Muscle layer of colon (tissue), 2 donors: ENCODE results near the gene TBL3.
"Not testable (repeated sequence)": the region's sequence is repeated elsewhere in the genome, so short reads cannot be mapped to it uniquely, and the experiment has no call there.

ENCODE experiments used
- H3K27ac ChIP-seq: one replicate; pipeline ENCODE4 v1.7.0; 2013; ENCODE audit warnings: low read depth, mild to moderate bottlenecking, low read length, moderate library complexity
- H3K27me3 ChIP-seq, 2 donors: one replicate each; pipeline ENCODE4 v1.7.0; 2013; ENCODE audit warnings: low read length in 2 of 2, mild to moderate bottlenecking in 2 of 2; ENCODE audit not compliant: insufficient read depth in 2 of 2, control insufficient read depth in 1 of 2
- H3K36me3 ChIP-seq: one replicate; pipeline ENCODE4 v1.7.0; 2013; ENCODE audit warnings: mild to moderate bottlenecking, low read length; ENCODE audit not compliant: insufficient read depth
- H3K4me1 ChIP-seq: one replicate; pipeline ENCODE4 v1.7.0; 2013; ENCODE audit warnings: mild to moderate bottlenecking, low read length; ENCODE audit not compliant: insufficient read depth
- H3K4me3 ChIP-seq, 2 donors: one replicate each; pipeline ENCODE4 v1.7.0; 2013; ENCODE audit warnings: low read length in 2 of 2, low read depth in 1 of 2, mild to moderate bottlenecking in 1 of 2, moderate library complexity in 1 of 2
- H3K9ac ChIP-seq: one replicate; pipeline ENCODE4 v1.7.0; 2013; ENCODE audit warnings: low read length
- H3K9me3 ChIP-seq: one replicate; pipeline ENCODE4 v1.7.0; 2013; ENCODE audit warnings: mild to moderate bottlenecking, low read length
- donor health status: abdominal sarcoma.
- donor health status: Adenocarcinoma of cecum.

The TBL3 gene

DNA sequence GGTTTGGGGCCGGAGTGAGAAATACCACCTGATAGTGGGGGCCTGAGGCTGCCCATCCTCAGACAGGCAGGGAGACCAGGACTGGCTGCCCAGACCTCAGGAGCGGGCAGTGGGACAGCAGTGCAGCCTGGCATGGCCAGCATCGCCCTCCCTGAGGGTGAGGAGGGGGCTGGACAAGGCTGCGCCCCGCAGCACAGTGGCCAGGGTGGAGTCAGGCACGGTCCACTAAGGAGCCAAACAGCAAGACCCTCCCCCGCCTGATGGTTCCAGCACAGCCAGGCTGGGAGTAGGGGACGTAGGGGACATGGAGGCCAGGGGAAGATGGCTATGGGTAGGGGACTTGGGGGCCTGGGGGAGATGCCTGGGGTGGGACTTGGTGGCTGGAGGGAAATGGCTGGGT lies 34.5 kb downstream of the TBL3 start:
- Histone ChIP-seq H3K36me3 (peaks cover 28% of the 10 kb centered on the region), H3K9me3 (no peaks in the 10 kb centered on the region), H3K27me3 (no peaks in the 10 kb centered on the region), H3K27ac (no peak overlapping the region), H3K9ac (no peak overlapping the region), H3K4me1 (peaks cover 46% of the 10 kb centered on the region), H3K4me3 (no peak overlapping the region)

DNA sequence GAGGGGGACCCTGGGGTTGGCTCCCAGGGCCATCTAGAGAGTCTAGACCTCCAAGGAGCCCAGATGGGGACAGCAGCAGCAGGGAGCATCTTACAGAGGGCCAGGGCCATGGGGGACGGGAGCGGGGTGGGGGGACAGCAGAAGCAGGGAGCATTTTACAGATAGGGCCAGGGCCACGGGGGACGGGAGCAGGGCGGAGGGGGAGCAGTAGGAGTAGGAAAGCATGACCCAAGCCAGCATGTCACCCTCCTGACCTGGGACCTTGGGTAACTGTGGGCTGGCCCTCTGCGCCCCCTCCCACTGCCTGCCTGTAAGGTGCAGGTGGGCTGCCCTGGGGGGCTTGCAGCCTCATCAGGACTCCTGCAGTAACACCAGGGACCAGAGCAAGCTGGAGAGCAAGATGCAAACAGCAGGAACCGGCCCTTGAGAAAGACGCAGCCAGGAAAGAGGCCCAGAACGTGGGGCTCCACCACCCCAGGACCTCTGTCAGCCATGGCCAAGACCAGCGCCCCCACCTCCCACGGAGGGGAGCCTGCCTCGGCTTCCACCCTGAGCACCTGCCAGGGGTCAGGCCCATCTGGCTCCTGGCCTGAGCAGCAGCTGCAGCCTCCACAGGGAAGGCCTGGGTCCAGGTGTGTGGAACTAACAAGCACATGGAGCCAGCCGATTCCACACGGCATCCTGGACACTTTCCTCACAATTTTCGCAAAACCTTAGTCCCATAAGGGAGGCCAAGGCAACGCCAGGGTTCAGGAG lies 35.4 kb downstream of the TBL3 start:
- Histone ChIP-seq H3K36me3 (peaks cover 19% of the 10 kb centered on the region), H3K9me3 (no peaks in the 10 kb centered on the region), H3K9ac (no peak overlapping the region), H3K27me3 (no peaks in the 10 kb centered on the region), H3K4me1 (peaks cover 46% of the 10 kb centered on the region), H3K27ac (no peak overlapping the region), H3K4me3 (peak overlapping the region in 1 of 2 donors; percentile 66)

DNA sequence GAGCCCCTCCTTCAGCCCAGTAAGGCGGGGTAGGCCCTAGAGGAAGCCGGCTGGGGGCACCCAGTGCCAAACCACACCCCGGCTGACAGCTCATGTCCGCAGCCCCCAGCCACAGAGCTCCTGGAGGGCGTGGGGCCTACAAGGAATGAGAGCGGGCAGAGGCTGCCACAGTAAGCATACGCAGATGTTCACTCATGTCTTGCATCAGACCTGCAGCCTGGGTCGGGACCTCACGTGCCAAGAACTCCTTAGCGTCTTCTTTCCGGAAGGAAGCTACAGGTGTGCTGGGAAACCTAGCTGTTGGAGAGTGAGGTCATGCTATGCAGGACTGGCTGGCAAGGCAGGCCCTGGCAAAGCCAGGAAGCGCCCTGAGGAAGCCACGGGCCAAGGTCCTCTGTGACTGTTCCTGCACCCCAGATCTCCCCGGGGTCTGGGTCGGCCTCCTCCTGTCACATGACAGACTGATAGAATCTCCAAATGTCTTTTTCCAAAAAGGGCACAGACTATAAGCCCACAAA lies 36.2 kb downstream of the TBL3 start:
- no peak overlapping the region for H3K9ac ChIP-seq
- H3K4me3 ChIP-seq: peak overlapping the region in 1 of 2 donors; percentile 66
- H3K9me3 ChIP-seq: no peaks in the 10 kb centered on the region
- H3K4me1 ChIP-seq: peaks cover 46% of the 10 kb centered on the region
- no peak overlapping the region for H3K27ac ChIP-seq
- no peaks in the 10 kb centered on the region for H3K27me3 ChIP-seq
- peaks cover 11% of the 10 kb centered on the region for H3K36me3 ChIP-seq

DNA sequence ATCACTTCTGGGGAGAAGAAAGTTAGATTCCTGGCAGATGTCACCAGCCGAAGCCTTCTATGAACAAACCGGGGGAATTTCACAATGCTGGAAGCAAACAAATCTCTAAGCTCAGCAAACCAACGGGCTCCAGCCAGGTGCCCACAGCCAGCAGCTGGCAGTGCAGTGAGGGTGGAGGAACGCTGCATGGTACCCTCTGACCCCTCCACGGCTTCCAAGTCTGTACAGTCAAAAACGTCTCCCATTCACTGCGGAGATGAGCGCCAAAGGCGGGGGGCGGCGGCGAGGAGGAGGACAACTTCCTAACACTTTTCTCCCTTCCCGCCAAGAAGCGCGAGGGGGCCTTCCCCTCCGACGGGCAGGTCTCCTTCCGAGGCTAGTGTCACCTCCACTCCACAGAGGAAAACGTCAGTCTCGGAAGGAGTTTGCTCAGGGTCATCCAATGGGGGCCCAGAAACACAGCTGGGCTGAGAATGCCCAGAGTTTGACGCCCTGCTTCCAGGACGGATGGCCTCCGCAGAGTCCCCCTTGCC lies 36.8 kb downstream of the TBL3 start:
- no peaks in the 10 kb centered on the region for H3K27me3 ChIP-seq
- no peaks in the 10 kb centered on the region for H3K9me3 ChIP-seq
- peaks cover 46% of the 10 kb centered on the region for H3K4me1 ChIP-seq
- H3K4me3 ChIP-seq: peak overlapping the region; percentile 66 to 96
- peaks cover 5% of the 10 kb centered on the region for H3K36me3 ChIP-seq
- H3K27ac ChIP-seq: peak overlapping the region; percentile 86
- H3K9ac ChIP-seq: peak overlapping the region; percentile 54

DNA sequence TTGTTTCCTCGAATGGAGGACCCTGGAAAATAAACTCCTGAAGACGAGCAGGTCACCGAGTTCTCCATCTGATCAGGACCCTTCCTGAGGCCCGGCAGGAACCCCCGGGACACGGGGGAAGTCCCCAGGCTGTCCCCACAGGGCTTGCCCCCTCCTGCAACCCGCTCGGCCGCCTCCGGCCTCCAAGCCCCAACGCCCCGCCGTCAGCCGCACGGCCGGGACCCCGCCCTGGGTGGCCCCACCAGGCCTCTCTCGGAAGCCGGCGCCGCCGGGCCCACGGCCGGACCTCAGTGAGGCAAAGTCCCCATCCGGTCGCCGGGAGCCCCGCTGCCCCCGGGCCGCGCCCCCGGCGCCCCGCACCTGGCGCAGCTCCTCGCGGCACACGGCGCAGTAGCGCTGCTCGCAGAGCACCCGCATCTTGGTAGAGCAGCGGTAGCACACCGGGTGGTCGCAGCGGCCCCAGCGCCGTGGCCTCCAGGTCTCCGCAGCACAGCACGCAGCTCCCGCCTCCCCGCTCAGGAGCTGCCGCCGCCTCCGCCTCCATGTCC lies 37.4 kb downstream of the TBL3 start:
- peak overlapping the region; percentile 66 to 96 for H3K4me3 ChIP-seq
- H3K4me1 ChIP-seq: peaks cover 41% of the 10 kb centered on the region
- H3K9me3 ChIP-seq: no peaks in the 10 kb centered on the region
- H3K9ac ChIP-seq: peak overlapping the region; percentile 54
- H3K36me3 ChIP-seq: peaks cover 5% of the 10 kb centered on the region
- H3K27ac ChIP-seq: peak overlapping the region; percentile 86
- no peaks in the 10 kb centered on the region for H3K27me3 ChIP-seq

DNA sequence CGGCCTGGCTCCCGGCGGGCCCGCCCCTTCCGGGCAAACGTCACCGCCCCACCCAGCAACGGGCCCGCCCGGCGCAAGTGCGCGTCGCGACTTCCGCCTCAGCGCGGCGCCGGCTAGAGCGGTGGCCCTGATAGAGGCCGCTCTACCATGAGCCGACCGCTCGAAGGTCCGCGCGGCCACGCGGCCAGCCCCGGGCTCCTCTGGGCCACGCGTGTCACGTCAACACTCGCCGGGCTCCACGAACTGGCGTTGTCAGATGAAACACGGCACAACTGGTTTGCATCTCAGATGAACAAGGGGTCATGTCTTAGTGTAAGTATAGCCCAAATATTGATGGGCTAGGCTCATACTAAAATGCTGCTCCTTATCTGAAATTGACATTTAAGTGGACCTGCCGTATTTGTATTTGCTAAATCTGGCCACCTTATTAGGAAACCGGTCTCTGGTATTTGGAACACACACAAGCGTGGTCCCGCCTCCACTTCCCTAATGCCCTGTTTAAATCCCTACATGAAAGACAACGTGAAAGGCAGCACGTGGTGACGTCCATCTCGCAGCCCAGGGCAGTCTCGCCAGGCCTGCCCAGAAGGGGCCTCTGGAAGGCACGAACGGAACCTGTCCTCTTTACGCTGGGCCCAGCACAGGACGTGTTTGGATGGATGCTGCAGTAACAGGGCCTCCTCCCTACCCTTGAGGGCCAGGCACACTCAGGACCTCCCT lies 38.1 kb downstream of the TBL3 start, which contains the start of gene ZNF598:
ZNF598 (minus strand) TSS at position 31 of the 720 bp plus-strand sequence.
- Histone ChIP-seq H3K9ac (peak within 1 kb of the TSS; percentile 54), H3K36me3 (peaks cover 5% of the 10 kb centered on the region), H3K4me1 (peaks cover 36% of the 10 kb centered on the region), H3K9me3 (no peaks in the 10 kb centered on the region), H3K27me3 (no peaks in the 10 kb centered on the region), H3K4me3 (peak within 1 kb of the TSS; percentile 75 to 96), H3K27ac (peak within 1 kb of the TSS; percentile 86)

DNA sequence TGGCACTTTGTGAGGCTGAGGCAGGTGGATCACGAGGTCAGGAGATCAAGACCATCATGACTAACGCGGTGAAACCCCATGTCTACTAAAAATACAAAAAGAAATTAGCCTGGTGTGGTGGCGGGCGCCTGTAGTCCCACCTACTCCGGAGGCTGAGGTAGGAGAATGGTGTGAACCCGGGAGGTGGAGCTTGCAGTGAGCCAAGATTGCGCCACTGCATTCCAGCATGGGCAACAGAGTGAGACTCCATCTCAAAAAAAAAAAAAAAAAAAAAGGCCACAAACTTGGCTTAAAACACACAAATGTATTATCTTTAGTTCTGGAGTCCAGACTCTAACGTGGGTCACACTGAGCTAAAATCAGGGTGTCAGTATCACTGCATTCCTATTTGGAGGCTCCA lies 39.9 kb downstream of the TBL3 start:
- not testable (repeated sequence) for H3K4me3 ChIP-seq, H3K9ac ChIP-seq, H3K27me3 ChIP-seq, H3K27ac ChIP-seq, H3K9me3 ChIP-seq, H3K36me3 ChIP-seq
- H3K4me1 ChIP-seq: peaks cover 31% of the 10 kb centered on the region

DNA sequence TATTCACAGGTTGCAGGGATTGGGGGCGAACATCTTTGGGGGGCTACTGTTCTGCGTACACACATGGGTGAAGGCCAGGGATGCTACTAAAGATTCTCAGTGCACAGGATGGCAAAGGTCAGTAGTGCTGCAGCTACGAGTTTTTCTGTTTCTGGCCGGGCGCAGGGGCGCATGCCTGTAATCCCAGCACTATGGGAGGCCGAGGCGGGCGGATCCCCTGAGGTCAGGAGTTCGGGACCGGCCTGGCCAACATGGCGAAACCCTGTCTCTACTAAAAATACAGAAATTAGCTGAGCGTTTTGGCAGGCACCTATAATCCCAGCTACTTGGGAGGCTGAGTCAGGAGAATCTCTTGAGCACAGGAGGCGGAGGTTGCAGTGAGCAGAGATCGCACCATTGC lies 41.7 kb downstream of the TBL3 start:
- no peaks in the 10 kb centered on the region for H3K27me3 ChIP-seq
- no peak overlapping the region for H3K4me3 ChIP-seq
- no peaks in the 10 kb centered on the region for H3K9me3 ChIP-seq
- H3K9ac ChIP-seq: no peak overlapping the region
- no peaks in the 10 kb centered on the region for H3K36me3 ChIP-seq
- H3K27ac ChIP-seq: no peak overlapping the region
- H3K4me1 ChIP-seq: peaks cover 14% of the 10 kb centered on the region

DNA sequence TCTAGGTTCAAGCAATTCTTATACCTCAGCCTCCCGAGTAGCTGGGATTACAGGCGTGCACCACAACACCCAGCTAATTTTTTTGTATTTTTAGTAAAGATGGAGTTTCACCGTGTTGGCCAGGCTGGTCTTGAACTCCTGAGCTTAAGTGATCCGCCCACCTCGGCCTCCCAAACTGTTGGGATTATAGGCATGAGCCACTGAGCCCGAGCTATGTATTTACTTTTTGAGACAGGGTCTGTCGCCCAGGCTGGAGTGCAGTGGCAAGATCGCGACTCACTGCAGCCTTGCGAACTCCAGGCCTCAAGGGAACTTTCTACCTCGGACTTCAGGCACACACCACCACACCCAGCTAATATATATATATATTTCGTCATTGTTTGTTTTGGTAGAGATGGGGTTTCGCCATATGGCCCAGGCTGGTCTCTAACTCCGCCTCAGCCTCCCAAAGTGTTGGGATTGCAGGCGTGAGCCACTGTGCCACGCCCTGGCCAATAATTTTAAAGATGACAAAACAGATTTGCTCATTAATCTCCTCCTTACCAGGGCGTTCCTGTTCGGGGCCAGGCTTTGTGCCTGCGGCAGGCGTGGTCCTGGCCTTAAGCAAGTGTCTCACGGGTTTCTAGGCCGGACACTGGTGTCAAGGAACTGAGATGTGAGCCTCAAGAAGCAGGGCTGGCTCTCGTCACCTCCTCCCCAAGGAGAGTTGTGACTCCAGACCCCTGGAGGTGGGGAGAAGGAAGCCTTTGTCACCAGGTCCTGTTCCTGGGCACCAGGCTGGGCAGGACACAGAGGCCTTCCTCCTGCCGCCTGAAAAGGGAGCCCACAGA lies 43.5 kb downstream of the TBL3 start:
- Histone ChIP-seq H3K4me3 (no peak overlapping the region), H3K27ac (no peak overlapping the region), H3K27me3 (peaks cover 6 to 17% of the 10 kb centered on the region in 2 donors), H3K9me3 (no peaks in the 10 kb centered on the region), H3K36me3 (no peaks in the 10 kb centered on the region), H3K9ac (no peak overlapping the region), H3K4me1 (peaks cover 4% of the 10 kb centered on the region)

DNA sequence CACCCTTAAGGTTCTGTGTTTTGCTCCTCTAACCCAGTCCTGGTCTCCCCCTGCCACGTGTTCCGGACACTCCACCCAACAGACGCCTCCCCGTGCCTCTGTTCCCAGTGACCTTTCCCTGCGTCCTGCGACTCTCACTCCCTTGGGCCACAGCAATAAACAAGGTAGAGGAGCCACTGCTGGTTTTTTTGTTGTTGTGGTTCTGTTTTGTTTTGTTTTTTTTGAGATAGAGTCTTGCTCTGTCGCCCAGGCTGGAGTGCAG lies 44.0 kb downstream of the TBL3 start:
- Histone ChIP-seq H3K9me3 (no peaks in the 10 kb centered on the region), H3K27ac (no peak overlapping the region), H3K9ac (no peak overlapping the region)

More for the DNA sequence above, 44.0 kb downstream of the TBL3 start:
- H3K4me1 ChIP-seq: no peaks in the 10 kb centered on the region
- no peaks in the 10 kb centered on the region for H3K36me3 ChIP-seq
- H3K27me3 ChIP-seq: peaks cover 6 to 22% of the 10 kb centered on the region in 2 donors
- H3K4me3 ChIP-seq: no peak overlapping the region
